Testis (tissue), 2 donors: ENCODE data around the gene NBAS.

Source experiments
- CTCF ChIP-seq, 3 experiments: fragments of 450-650 bp in 2 of 3; fragments of 200-600 bp in 1 of 3; sonication (generic) in 1 of 3; IDR thresholded peaks; one replicate each; pipeline ENCODE4 v1.5.1; 2016 to 2019; ENCODE audit warnings: antibody characterized with exemption in 3 of 3, mild to moderate bottlenecking in 2 of 3, moderate library complexity in 1 of 3
- POLR2A ChIP-seq: fragments of 450-650 bp; IDR thresholded peaks from one replicate; pipeline ENCODE4 v1.6.1; 2017; ENCODE audit warnings: antibody characterized with exemption, mild to moderate bottlenecking, moderate library complexity

GRCh38 chr2:15507061-15507460 is 54.1 kb downstream of the NBAS start:
- no peak for TF ChIP-seq CTCF (IDR thresholded peaks at IDR 0.05)
- no peak for TF ChIP-seq POLR2A
